Astrocyte of the spinal cord (primary cell): ENCODE measurements around the gene NR2F1.

Experiments
- DNase-seq: peaks from one replicate; pipeline ENCODE4 v3.0.0; 2011; ENCODE audit warnings: low read depth, low spot score
- H3K4me3 ChIP-seq: 2 replicates; pipeline ENCODE4 v1.5.1; 2011; ENCODE audit warnings: low read depth, mild to moderate bottlenecking, low read length, moderate library complexity
- CTCF ChIP-seq: IDR thresholded peaks from 2 replicates; pipeline ENCODE4 v1.5.1; 2012; ENCODE audit warnings: low read depth, mild to moderate bottlenecking, low read length, inconsistent platforms
- in situ Hi-C: cut with HindIII; loops from 2 replicates; pipeline ENCODE4 v1.10.0; 2017; ENCODE audit warnings: low sequenced_read_pairs

Gene NR2F1

GRCh38 chr5:93607367-93608258, 24.6 kb downstream of the NR2F1 start:
- peak; percentile 89 for DNase-seq
- peak; percentile 73 for TF ChIP-seq CTCF
- peak overlapping the region; percentile 3 for H3K4me3 ChIP-seq
- in situ Hi-C loops, result no loop called here

GRCh38 chr5:93608855-93609254, 25.8 kb downstream of the NR2F1 start:
- no peak for DNase-seq
- TF ChIP-seq CTCF, result no peak
- in situ Hi-C loops, result no loop called here
- no peak overlapping the region for H3K4me3 ChIP-seq

GRCh38 chr5:93609762-93610161, 26.7 kb downstream of the NR2F1 start:
- no peak for DNase-seq
- no peak for TF ChIP-seq CTCF
- no peak overlapping the region for H3K4me3 ChIP-seq
- in situ Hi-C loops, result no loop called here

GRCh38 chr5:93610581-93611272, 27.7 kb downstream of the NR2F1 start:
- DNase-seq, result no peak
- H3K4me3 ChIP-seq, result no peak overlapping the region
- in situ Hi-C loops, result no loop called here
- TF ChIP-seq CTCF, result no peak

- DNase-seq, result peak; percentile 33
- peak overlapping the region; percentile 23 for H3K4me3 ChIP-seq
- in situ Hi-C loops, result no loop called here
Observed at GRCh38 chr5:93611273-93611975, 28.4 kb downstream of the NR2F1 start.

More at GRCh38 chr5:93611273-93611975, 28.4 kb downstream of the NR2F1 start:
- TF ChIP-seq CTCF, result no peak
